ENCODE measurements around the gene ARCN1.

ARCN1 gene

DNA sequence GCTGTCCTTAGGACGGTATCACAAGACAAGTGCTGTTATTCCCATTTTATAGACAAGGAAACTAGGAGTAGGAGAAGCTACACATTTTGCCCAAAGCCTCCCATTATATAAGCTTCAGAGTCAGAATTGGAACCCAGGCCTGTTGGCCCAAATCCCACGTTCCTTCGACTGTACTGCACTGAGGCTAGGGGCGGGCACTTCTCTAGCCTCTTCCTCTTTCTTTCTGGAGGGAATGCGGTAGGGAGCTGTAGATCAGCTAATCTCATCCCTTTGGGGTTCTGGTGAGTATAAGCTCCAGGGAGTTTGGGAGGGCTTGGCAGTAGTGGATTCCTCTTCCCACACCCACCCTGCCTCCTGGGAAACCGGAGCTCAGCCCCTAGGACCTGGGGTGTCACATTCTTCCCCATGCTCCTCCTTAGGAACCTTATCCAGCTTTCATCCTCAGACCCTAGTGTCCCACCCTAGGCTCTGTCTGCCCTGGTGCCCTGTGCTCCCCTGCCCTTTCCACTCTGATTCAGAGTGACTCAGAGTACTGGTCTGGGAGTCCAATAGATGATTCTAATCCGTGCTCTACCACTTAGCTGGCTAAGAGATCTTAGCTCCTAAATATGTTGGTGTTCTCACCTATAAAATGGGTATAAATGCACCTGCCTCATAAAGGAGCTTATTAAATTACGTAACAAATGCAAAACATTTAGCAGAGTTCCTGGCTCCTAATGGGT, 64.5 kb downstream of the ARCN1 start:
- DNase-seq (ENCODE audit: low read depth in 3 of 3), result no peak

DNA sequence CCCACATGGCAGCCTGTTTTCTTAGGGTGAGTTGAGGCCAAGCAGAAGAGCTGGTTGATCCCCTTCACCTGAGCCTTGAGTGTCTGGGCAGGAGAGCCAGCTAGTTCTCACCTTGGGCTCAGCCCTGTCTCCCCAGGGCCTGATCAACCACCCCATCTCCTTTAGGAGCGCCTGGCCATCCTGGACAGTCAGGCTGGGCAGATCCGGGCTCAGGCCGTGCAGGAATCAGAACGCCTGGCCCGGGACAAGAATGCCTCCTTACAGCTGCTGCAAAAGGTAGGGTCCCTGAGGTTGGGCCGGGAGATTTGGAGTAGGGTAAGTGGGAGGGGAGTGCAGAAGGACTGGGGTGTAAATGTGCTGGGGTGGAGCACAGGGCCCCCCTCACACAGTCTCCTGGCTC, 66.5 kb downstream of the ARCN1 start:
- DNase-seq (ENCODE audit: low read depth in 3 of 3), result no peak

DNA sequence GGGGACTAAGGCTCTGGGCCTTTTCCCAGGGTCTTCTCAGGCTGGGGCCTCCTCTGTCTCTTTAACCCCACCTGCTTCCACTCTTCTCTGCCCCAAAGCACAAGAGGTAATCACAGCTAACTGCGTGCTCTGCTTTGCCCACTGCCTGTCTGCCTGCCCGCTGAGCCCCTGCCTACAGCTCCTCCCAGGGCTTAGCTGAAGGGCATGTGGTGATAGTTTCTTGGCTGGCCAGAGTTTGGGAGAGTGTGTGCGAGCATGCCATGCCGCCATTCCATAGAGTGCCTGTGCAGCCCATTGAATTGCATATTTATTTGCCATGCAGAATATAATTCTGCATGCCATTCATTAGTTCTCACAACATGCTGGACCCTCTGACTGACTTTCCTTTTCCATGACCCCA, 67.7 kb downstream of the ARCN1 start:
- DNase-seq (ENCODE audit: low read depth in 3 of 3), result no peak

DNA sequence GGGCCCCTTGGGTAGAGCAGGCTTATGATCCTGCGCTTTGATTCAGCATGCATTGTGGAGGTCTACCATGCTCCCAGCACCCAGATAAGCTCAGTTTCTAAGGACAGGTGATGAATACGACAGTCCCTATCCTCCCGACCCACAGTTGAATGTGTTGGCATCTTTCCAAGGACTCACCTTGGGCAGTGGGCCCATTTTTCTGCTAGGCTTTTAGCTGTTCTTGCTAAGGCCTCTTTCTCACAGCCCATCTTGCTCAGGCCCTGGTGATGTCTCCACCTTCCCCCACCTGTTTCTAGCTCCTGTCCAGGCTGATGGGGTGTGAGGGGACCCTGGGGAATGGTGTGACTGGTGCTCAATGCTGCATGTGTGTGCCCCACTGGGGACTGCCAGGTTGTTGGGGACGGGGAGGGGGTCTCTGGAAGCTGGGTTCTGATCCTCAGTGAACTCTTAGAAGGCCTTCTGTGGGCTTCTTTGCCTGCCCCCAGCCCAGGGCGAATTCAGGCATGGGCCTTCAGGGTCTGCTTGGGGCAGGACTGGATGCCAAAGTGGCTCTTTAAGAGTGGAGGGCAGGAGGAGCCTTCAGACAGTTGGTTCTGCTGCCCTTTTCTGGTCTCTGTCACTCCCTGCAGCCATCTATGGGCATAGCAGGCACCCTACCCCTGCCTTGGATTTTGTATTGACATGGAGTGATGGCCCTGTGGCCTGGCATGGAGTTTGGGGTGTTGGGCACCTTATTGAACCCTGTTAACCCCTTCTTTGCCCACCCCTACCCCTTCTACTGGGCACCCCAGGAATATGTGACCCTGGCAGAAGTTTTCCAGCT, 68.3 kb downstream of the ARCN1 start:
- DNase-seq (ENCODE audit: low read depth in 3 of 3), result no peak

DNA sequence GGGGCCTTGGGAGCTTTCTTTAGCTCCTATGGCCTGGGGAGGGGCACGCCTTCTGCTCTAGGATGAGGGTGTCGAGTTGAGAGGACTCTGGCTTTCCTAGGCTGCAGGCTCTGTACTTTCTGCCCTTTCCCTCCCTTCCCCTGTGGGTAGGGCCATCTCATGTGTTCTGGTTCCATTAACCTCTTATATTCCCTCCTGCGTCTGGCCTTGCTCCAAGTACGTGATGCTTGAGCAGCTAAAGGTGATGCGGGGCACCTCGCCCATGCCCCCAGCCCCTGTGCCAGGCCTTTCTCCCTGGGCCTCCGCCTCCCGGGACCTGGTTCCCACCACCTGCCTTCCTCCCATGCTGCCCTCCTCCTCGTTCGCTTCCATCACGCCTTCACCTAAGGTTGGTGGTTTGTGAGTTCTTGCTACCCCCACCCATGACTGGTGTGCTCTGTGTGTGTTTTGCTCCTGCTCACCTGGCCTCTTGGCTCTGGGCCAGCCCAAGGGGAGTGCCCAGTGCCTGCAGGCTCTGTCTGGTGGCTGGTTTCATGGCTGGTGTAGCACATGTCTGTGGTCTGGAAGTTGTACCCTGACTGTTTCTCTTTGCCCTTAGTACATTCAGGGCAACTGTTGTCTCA, 69.3 kb downstream of the ARCN1 start:
- DNase-seq (ENCODE audit: low read depth in 3 of 3), result no peak

DNA sequence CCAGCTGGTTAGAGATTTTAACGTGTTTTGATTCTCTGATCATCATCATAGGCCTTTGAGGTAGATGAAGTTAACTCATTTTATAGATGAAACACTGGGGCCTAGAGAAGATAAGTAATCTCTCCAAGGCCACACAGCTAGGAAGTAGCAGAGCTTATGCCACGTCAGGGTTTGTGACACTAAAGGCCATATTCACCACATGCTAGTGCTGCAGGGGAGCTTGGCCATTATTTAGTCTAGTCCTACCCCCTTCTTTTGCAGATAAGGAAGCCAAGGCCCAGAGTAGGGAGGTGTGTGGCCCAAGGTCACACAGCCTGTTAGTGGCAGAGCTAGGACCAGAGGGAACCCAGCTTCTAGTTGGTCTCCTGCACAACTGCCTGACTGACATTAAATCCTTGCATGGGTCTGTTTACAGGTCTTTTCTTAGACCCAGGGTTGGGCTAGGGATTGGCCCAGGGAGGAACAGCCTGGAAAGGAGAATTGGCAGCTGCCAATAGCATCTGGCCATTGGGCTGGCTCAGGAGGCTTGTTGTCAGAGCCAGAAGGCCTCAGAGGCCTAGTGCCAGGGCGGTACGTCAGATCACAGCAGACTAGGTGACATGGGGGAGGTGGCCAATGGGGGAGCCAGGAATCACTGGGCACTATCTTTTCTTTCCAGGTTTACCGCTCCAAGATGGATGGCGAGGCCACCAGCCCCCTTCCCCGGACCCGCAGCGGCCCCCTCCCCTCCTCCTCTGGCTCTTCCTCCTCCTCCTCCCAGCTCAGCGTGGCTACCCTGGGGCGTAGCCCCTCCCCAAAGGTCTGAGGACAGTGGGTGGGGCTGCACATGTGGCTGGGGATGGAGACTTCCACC, 71.2 kb downstream of the ARCN1 start:
- DNase-seq (ENCODE audit: low read depth in 3 of 3), result no peak

DNA sequence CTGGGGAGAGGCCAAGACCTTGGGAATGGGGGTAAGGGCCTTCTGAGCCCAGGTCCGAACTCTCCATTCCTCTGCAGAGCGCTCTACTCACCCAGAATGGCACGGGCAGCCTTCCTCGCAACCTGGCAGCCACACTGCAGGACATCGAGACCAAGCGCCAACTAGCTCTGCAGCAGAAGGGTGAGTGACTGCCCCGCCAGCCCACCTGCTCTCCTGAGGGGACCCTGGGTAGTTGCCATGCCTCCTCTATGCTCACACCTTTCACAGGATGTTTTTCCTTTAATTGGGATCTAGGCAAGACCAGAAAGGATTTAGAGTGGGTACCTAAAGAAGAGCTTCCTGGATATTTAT, 71.8 kb downstream of the ARCN1 start:
- no peak for DNase-seq (ENCODE audit: low read depth in 3 of 3)

DNA sequence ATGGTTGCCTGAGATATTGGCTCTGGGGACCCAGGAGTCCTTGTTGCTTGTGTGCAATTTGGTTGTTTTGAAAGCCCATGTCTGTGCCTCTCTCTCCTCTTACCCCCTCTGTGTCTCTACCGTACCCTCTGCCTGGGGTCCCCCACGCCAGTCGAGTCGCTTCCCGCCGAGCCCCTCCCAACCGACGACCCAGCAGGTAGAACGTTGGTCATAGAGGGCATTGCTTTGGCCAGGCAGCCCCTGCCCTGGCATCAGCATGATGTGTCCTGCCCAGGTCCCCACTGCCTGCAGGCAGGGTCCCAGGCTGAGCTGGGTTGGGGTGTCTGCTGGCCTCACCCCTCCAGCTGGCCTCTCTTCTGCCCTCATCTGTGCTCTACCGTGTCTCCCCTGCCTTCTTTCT, 72.3 kb downstream of the ARCN1 start:
- no peak for DNase-seq (ENCODE audit: low read depth in 3 of 3)

DNA sequence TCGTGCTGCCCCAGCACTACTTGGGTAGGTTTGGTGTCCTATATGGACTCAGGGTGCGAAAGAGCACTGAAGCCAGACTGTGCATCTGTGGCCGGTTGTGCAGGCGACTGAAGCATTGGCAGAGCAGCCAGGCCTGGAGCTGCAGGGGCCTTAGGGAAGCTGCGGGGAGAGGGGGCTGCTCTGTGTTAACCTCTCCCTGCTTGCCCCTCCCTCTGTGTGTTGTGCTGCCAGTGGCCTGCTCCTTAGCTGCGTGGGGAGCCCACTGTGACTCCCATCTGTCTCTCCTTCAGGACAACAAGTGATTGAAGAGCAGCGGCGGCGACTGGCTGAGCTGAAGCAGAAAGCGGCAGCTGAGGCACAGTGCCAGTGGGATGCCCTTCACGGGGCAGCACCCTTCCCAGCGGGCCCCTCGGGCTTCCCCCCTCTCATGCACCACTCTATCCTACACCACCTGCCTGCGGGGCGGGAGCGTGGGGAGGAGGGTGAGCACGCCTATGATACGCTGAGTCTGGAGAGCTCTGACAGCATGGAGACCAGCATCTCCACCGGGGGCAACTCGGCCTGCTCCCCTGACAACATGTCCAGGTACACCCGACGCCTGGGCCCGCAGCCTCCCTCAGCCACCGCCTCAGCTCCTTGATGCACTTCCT, 73.0 kb downstream of the ARCN1 start:
- no peak for DNase-seq (ENCODE audit: low read depth in 3 of 3)

DNA sequence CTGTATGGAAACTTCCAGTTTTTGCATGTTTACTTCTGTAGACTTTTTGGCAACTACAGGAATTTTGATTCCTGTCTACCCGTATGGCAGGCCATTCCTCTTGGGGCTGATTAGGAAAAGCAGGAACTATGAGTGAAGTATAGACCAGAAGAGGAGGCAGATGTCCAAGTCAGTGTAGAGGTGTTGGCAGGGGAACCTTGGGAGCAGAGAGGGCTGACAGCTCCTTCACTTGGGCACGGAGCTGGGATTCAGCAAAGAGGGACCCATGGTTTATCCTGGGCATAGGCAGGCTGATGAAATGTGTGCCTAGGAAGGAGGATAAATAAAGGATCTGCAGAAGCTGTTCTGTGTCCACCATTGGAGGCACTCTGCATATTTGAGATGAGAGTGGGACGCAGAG, 74.2 kb downstream of the ARCN1 start:
- no peak for DNase-seq (ENCODE audit: low read depth in 3 of 3)

DNA sequence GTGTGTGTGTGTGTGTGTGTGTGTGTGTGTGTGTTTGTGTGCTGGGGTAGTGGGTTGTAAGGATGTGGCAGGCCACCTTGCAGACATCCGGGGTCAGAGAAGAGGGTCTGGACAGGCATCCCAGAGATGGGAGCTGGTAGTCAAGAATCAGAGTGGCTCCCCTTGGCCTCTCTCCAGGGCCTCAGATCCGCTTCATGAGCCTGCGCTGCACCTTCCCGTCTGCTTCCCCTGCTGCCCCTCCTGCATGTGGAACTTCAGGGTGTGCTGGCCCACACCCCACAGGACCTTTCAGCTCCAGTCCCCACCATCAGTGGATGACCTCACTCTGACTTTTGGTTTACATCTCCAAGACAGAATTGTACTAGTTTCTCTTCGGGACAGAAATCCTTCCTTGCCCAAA, 76.1 kb downstream of the ARCN1 start:
- no peak for DNase-seq (ENCODE audit: low read depth in 3 of 3)

DNA sequence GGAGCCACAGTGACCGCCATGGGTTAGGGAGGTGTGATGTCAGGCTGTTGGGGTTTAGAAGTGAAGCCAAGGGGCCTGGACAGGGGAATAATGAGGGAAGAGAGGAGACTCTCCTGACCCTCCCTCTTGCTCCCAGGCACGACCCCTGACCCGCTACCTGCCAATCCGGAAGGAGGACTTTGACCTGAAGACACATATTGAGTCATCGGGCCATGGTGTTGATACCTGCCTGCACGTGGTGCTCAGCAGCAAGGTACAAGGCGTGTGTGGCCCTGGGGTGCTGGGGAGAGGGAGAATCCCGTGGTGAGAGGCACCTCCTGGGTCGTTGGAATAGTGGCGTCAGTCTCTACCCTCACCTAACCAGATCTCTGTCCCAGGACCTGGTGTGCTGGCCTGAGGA, 77.7 kb downstream of the ARCN1 start:
- DNase-seq (ENCODE audit: low read depth in 3 of 3), result no peak

DNA sequence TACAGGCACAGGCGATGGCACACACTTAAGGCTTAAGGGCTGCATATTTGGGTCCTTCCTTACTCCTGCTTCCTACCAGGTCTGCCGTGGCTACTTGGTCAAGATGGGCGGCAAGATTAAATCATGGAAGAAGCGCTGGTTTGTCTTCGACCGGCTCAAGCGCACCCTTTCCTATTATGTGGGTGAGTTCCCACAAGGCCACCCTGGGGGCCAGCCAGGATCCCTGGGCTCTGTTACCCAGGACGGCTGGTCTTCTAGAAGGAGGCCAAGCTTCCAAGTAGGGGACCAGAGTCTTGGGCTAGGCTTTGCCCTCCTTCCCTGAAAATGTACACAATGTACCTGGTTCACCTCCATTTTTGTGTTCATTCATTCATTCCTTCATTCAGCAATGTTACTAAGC, 78.2 kb downstream of the ARCN1 start:
- DNase-seq (ENCODE audit: low read depth in 3 of 3), result no peak

DNA sequence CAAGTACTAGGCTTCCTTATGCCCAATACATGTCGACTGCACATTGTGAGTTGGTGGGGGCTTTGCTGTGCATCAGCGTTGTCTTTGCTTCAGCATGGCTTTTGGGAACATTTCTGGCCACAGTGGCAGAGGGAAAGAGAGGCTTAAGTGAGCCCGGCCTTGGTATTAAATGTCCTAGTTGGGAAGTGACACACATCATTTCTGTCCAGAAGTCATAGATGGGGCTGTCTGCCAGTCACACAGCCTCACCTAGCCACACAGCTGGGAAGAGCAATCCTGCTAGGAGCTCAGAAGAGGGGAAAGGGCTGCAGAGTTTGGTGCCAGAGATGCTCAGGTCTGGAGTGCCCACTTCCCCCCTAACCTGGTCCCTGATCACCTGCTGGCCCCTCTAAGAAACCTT, 79.6 kb downstream of the ARCN1 start:
- no peak for DNase-seq (ENCODE audit: low read depth in 3 of 3)

All from stimulated activated CD4-positive, alpha-beta T cell treated with anti-CD3 and anti-CD28 coated beads, TNF-alpha, amount 100 ng/mL, for 4 hours (primary cell).